Effector memory CD4-positive, alpha-beta T cell (primary cell): ENCODE data around the gene CABLES2.

Experiments
- DNase-seq, 3 donors: peaks; one replicate each; pipeline ENCODE4 v3.0.0-alpha.2; 2020
- H3K27ac ChIP-seq: 2 replicates; pipeline ENCODE4 v1.7.0; 2013; ENCODE audit warnings: mild to moderate bottlenecking, low read length, moderate library complexity; ENCODE audit not compliant: insufficient read depth, poor library complexity, severe bottlenecking
- H3K27me3 ChIP-seq: replicated peaks from 2 replicates; pipeline ENCODE4 v1.7.0; 2013; ENCODE audit warnings: mild to moderate bottlenecking, low read length; ENCODE audit not compliant: insufficient read depth, control insufficient read depth, poor library complexity, severe bottlenecking
- H3K36me3 ChIP-seq: 2 replicates; pipeline ENCODE4 v1.7.0; 2013; ENCODE audit warnings: mild to moderate bottlenecking, low read length, moderate library complexity; ENCODE audit not compliant: control insufficient read depth, insufficient read depth
- H3K4me1 ChIP-seq: 2 replicates; pipeline ENCODE4 v1.7.0; 2013; ENCODE audit warnings: low read length, mild to moderate bottlenecking; ENCODE audit not compliant: control insufficient read depth, insufficient read depth, poor library complexity, severe bottlenecking
- H3K4me3 ChIP-seq: 2 replicates; pipeline ENCODE4 v1.7.0; 2013; ENCODE audit warnings: low read length, low read depth, mild to moderate bottlenecking; ENCODE audit not compliant: insufficient read depth, poor library complexity, severe bottlenecking
- H3K9me3 ChIP-seq: 2 replicates; pipeline ENCODE4 v1.7.0; 2013; ENCODE audit warnings: mild to moderate bottlenecking, low read length, moderate library complexity; ENCODE audit not compliant: control insufficient read depth

The CABLES2 gene

GRCh38 chr20:62417981-62418708, 11.1 kb upstream of the CABLES2 start:
- H3K36me3 ChIP-seq, result no peaks in the 10 kb centered on the region
- no peaks in the 10 kb centered on the region for H3K27me3 ChIP-seq
- H3K27ac ChIP-seq, result no peak overlapping the region
- H3K4me1 ChIP-seq, result no peaks in the 10 kb centered on the region
- no peaks in the 10 kb centered on the region for H3K9me3 ChIP-seq
- no peak for DNase-seq
- no peak overlapping the region for H3K4me3 ChIP-seq

- Histone ChIP-seq H3K36me3 (no peaks in the 10 kb centered on the region), H3K27me3 (no peaks in the 10 kb centered on the region), H3K4me1 (no peaks in the 10 kb centered on the region)
Measured at GRCh38 chr20:62416651-62417637, 9.9 kb upstream of the CABLES2 start.

GRCh38 chr20:62415354-62416111, 8.4 kb upstream of the CABLES2 start:
- Histone ChIP-seq H3K4me3 (no peak overlapping the region), H3K4me1 (peaks cover under 1% of the 10 kb centered on the region), H3K27ac (no peak overlapping the region), H3K36me3 (no peaks in the 10 kb centered on the region), H3K9me3 (no peaks in the 10 kb centered on the region), H3K27me3 (no peaks in the 10 kb centered on the region)
- no peak for DNase-seq

More at GRCh38 chr20:62416651-62417637, 9.9 kb upstream of the CABLES2 start:
- DNase-seq, result no peak
- H3K27ac ChIP-seq, result no peak overlapping the region
- H3K4me3 ChIP-seq, result no peak overlapping the region
- H3K9me3 ChIP-seq, result no peaks in the 10 kb centered on the region

GRCh38 chr20:62413896-62414481, 6.9 kb upstream of the CABLES2 start:
- Histone ChIP-seq H3K36me3 (no peaks in the 10 kb centered on the region), H3K4me1 (peaks cover 4% of the 10 kb centered on the region), H3K9me3 (no peaks in the 10 kb centered on the region), H3K27ac (no peak overlapping the region), H3K4me3 (no peak overlapping the region), H3K27me3 (no peaks in the 10 kb centered on the region)
- DNase-seq, result no peak

- peaks cover 4% of the 10 kb centered on the region for H3K4me1 ChIP-seq
- no peaks in the 10 kb centered on the region for H3K27me3 ChIP-seq
- H3K36me3 ChIP-seq, result no peaks in the 10 kb centered on the region
- no peak overlapping the region for H3K27ac ChIP-seq
- DNase-seq, result no peak
- H3K4me3 ChIP-seq, result no peak overlapping the region
- H3K9me3 ChIP-seq, result no peaks in the 10 kb centered on the region
Measured at GRCh38 chr20:62413025-62413570, 6.0 kb upstream of the CABLES2 start.

GRCh38 chr20:62412194-62413024, 5.3 kb upstream of the CABLES2 start:
- no peaks in the 10 kb centered on the region for H3K9me3 ChIP-seq
- peaks cover 4% of the 10 kb centered on the region for H3K4me1 ChIP-seq
- no peak overlapping the region for H3K27ac ChIP-seq
- no peak for DNase-seq
- H3K27me3 ChIP-seq, result no peaks in the 10 kb centered on the region
- H3K36me3 ChIP-seq, result no peaks in the 10 kb centered on the region
- no peak overlapping the region for H3K4me3 ChIP-seq

GRCh38 chr20:62411479-62412193, 4.6 kb upstream of the CABLES2 start:
- Histone ChIP-seq H3K27ac (no peak overlapping the region), H3K4me1 (peaks cover 4% of the 10 kb centered on the region), H3K36me3 (no peaks in the 10 kb centered on the region), H3K4me3 (no peak overlapping the region), H3K9me3 (no peaks in the 10 kb centered on the region), H3K27me3 (no peaks in the 10 kb centered on the region)
- DNase-seq, result no peak

GRCh38 chr20:62410746-62411478, 3.8 kb upstream of the CABLES2 start:
- peaks cover 11% of the 10 kb centered on the region for H3K4me1 ChIP-seq
- no peaks in the 10 kb centered on the region for H3K9me3 ChIP-seq
- H3K27ac ChIP-seq, result no peak overlapping the region
- H3K27me3 ChIP-seq, result no peaks in the 10 kb centered on the region
- DNase-seq, result no peak
- no peak overlapping the region for H3K4me3 ChIP-seq
- no peaks in the 10 kb centered on the region for H3K36me3 ChIP-seq
